GM12891 (cell line): ENCODE measurements around the gene FOXN4.

Experiments
- POLR2A ChIP-seq: IDR thresholded peaks from 2 replicates; pipeline ENCODE4 v1.6.1; 2011; ENCODE audit warnings: low read depth, low read length, control low read depth
- POLR2AphosphoS5 ChIP-seq: IDR thresholded peaks from 2 replicates; pipeline ENCODE4 v1.6.1; 2011; ENCODE audit warnings: low read depth, low read length, control low read depth
- POU2F2 ChIP-seq: IDR thresholded peaks from 2 replicates; pipeline ENCODE4 v1.6.1; 2011; ENCODE audit warnings: low read depth, mild to moderate bottlenecking, control low read depth, low read length, moderate library complexity
- SPI1 ChIP-seq: IDR thresholded peaks from 2 replicates; pipeline ENCODE4 v1.6.1; 2011; ENCODE audit warnings: low read depth, low read length, control low read depth
- TAF1 ChIP-seq: IDR thresholded peaks from 2 replicates; pipeline ENCODE4 v1.6.1; 2011; ENCODE audit warnings: low read depth, low read length, control low read depth

GRCh38 chr12:109295764-109296425, 13.2 kb downstream of the FOXN4 start:
- no peak for TF ChIP-seq POLR2A
- no peak for TF ChIP-seq TAF1
- no peak for TF ChIP-seq POLR2AphosphoS5
- no peak for TF ChIP-seq SPI1
- TF ChIP-seq POU2F2 = no peak
